GM12872 (cell line): Measurements from ENCODE around the gene POP4.

Experiments used
- TF ChIP-seq, protein P1 (sequence below): IDR thresholded peaks from 3 replicates; pipeline ENCODE4 v1.5.1; 2011; ENCODE audit warnings: low read depth, mild to moderate bottlenecking, low read length, moderate library complexity; ENCODE audit not compliant: insufficient read depth

POP4 gene

DNA sequence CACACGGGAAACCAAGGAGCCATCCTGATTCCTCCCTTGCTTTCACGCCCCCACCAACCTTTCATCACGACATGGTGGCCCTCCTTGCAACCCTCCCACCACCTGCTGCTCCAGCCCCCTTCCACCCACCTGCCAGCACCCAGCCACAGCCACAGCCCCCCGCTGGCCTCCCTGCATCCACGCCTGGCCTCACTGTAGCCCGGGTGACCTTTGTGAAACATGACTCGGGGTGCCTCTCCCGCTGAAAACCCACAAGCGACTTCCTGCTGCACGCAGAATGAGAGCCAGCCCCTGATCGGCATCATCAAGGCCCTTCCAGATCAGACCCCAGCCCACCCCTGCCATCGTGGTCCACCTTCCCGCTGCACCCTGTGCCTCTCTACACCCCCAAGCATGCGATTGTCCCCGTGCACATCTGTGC is 14.9 kb downstream of the POP4 start:
- TF ChIP-seq, protein P1, sequence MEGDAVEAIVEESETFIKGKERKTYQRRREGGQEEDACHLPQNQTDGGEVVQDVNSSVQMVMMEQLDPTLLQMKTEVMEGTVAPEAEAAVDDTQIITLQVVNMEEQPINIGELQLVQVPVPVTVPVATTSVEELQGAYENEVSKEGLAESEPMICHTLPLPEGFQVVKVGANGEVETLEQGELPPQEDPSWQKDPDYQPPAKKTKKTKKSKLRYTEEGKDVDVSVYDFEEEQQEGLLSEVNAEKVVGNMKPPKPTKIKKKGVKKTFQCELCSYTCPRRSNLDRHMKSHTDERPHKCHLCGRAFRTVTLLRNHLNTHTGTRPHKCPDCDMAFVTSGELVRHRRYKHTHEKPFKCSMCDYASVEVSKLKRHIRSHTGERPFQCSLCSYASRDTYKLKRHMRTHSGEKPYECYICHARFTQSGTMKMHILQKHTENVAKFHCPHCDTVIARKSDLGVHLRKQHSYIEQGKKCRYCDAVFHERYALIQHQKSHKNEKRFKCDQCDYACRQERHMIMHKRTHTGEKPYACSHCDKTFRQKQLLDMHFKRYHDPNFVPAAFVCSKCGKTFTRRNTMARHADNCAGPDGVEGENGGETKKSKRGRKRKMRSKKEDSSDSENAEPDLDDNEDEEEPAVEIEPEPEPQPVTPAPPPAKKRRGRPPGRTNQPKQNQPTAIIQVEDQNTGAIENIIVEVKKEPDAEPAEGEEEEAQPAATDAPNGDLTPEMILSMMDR, result no peak

DNA sequence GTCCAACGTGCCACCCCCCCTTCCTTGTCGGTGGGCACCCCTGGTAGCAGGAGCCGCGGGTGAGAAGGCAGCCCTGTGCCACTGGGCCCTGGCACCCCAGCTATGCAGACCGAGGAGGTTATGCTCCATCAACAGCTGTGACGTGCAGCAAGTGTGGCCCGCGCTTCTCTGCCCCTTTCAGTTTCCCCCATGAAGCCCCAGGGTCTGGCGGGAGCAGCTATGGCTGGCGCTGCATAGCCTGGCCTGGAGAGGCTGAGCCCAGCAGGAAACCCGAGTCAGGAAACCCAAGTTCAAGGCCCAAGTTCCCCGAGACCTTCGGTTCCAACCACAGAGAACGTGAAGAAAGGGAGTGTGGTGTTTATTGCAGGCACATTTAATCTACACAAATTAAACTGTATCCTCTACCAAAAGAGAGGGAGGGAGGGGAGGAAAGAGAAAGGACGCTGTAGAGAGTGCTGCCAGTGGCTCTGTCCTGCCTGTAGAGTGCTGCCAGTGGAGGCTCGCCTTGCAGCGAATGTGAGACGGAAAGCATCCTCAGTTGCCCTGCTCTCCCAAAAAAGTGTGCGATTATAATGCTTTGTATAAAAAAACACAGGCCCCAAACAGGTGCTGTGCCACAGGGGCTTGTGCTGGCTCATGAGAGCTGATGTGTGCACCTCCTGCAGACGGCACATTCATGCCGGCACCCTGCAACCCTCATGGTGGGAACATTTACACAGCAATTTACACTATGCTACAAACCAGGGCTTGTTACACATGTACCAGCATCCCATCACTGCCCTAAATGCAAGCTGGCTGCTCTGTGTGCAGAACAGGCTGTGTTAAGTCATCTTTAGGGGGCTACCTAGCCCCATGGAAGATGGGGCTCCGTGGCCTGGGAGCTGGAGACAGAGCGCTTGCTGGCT is 16.3 kb downstream of the POP4 start:
- TF ChIP-seq, protein P1, result no peak

DNA sequence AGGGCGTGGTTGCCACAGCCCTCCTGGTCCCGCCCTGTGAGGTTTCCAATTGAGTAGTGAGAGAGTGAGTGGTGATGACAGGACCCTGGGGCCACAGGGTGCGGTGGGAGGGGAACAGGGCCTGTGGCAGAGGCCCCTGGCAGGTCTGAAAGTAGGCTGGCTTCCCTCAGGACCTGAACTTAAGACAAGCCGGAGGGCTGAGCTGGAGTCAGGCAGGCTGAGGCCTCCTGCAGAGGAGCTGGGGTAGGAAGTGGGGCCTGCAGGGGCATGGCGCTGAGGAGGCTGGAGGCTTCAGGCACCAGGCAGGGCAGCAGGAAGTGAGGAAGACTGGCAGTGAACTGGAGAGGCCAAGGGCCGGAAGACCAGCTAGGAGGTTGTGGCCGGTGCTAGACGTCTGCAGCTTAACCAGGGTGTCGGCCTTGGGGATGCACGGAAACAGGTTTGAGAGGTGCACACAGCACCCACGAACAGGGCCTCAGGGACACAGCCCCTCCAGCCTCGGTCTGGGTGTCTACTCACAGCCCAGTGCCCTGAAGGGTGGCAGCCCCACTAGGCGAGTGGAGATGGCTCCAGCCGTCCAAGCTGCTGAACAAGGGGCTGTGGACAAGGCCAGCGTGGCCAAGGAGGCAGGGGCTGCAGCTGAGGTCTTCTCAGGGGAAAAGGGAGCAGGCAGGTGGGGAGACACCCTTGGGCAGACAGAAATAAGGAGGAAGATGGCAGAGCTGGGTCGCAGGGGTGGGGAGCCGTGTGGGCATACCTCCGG is 17.8 kb downstream of the POP4 start:
- TF ChIP-seq, protein P1, result no peak

DNA sequence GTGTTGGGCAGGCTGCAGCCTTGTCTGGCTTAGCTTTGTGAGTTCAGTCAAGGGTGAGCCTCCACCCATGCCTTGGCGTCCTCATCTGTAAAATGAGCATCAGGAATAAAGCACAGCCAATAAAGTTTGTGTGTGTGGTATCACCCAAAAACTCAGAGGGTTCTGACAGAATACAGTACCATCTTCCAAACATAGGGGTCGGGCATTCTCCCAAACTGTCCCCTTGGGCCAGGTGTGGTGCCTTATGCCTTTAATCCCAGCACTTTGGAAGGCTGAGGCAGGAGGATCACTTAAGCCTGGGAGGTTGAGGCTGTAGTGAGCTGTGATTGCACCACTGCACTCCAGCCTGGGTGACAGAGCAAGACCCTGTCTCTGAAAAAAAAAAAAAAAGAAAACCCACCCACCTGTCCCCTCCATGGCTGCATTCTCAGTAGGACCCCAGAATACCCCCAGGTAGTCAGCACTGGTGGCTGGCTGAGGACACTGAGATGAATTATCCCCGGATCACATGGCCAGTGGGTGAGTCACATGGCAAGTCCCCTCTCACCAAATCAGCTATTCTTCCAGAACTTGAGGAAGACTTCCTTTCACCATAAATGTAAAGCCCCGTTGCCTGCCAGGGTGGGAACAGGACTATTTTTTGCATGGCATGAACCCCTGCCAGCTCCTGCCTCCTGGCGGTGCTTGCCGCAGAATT is 18.6 kb downstream of the POP4 start:
- TF ChIP-seq, protein P1, result no peak

DNA sequence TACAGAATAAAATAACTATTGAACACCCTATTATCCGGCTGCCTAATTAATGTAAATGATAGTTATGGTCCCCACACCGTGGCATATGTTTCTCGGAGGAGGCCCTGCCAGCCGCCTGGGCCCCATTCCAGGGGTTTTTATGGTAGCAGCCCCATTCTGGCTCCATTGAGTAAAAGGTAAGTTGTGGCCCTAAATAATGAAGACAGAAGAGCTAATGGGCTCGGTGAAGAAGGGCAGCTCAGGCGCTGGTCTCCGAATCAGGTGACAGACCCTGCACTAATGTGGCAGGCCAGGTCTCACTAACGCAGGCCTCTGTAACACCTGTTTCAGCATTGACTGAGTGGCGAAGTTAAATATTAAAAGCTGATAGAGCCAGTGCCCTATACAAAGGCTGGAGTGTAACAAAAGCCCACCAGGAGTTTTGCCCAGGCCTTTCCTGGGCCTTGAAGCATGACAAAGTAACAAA is 19.1 kb downstream of the POP4 start:
- TF ChIP-seq, protein P1, result no peak

DNA sequence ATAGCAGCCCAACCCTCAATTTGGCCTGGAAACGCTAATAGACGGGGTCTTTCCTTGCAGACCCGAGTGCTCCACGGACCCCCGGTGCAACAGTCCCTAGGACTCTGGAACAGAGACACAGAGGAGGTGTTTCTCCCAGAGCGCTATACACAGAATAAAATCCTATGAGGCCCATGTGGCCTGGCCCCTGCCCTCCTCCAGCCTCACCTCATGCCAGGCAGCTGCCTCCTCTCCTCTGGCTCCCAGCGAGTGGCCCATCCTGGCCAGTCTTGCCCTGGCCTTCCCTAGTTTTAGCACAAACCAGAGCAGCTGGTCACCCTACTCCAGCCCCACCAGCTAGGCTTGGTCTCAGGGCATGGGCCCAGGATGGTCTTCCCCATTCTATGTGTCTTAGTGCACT is 20.3 kb downstream of the POP4 start:
- TF ChIP-seq, protein P1, result no peak
